Ovary (tissue), 9 donors: ENCODE results near the gene BBX. TPM values are rescaled to one million over a fixed set of nuclear protein-coding genes. Genes with fewer than 3 reads are reported as not detected.

Source experiments
- DNase-seq, 5 donors: peaks; one replicate each; pipeline ENCODE4 v3.0.0-alpha.2; 2019 to 2020
- H3K27ac ChIP-seq, 2 donors: fragments of 200-600 bp; one replicate each; pipeline versions ENCODE4 v1.5.1 to v1.8.0; 2019 to 2022
- H3K27me3 ChIP-seq: fragments of 200-600 bp; one replicate; pipeline ENCODE4 v1.8.0; 2022
- H3K36me3 ChIP-seq: fragments of 200-600 bp; sonication (generic); one replicate; pipeline ENCODE4 v1.5.1; 2019
- H3K4me1 ChIP-seq: one replicate; pipeline ENCODE4 v1.8.1; 2013; ENCODE audit warnings: mild to moderate bottlenecking, moderate library complexity; ENCODE audit not compliant: insufficient read depth
- H3K4me3 ChIP-seq: fragments of 200-600 bp; sonication (generic); one replicate; pipeline ENCODE4 v1.5.1; 2017
- H3K9me3 ChIP-seq, 2 donors: fragments of 200-600 bp in 1 of 2; sonication (generic) in 1 of 2; one replicate each; pipeline versions ENCODE4 v1.5.1 to v1.8.1; 2013 to 2019; ENCODE audit warnings: mild to moderate bottlenecking in 1 of 2, moderate library complexity in 1 of 2
- EP300 ChIP-seq: sonication (generic); formaldehyde crosslinking; IDR thresholded peaks from one replicate; pipeline ENCODE4 v1.6.1; 2017; ENCODE audit warnings: antibody characterized with exemption
- POLR2A ChIP-seq: fragments of 450-650 bp; IDR thresholded peaks from one replicate; pipeline ENCODE4 v1.6.1; 2017; ENCODE audit warnings: antibody characterized with exemption, mild to moderate bottlenecking, moderate library complexity
- WGBS, 3 donors: extraction: QIAGEN DNeasy Blood & Tissue Kit in 1 of 3; methylation state at CpG; one replicate each; pipeline versions ENCODE4 v1.1.5 to v1.1.7; 2013 to 2017; 5-methylcytosine and 5-hydroxymethylcytosine counted together
- intact Hi-C, 4 donors: fragments of 100-400 bp; cut with DNase I; formaldehyde crosslinking; loops; one replicate each; pipeline versions ENCODE4 v1.11.0 to v1.15.1; 2022 to 2023
- polyA plus RNA-seq, 2 donors: library from polyadenylated mRNA; stranded (reverse); fragments of 200-250 nt in 1 of 2; fragments of 350-450 nt in 1 of 2; fragmentation: Illumina TruSeq in 1 of 2; extraction: RNeasy Lipid Tissue Mini Kit (QIAGEN cat#74804) in 1 of 2; gene quantifications; one replicate each; pipeline ENCODE4 v1.2.3, GENCODE V29; 2013 to 2014
- total RNA-seq, 7 donors: library from RNA; depleted of rRNA in 2 of 7; stranded (reverse); fragments of >200 nt in 2 of 7; fragmentation: NEBNext Ultra II Directional in 3 of 7; extraction: Animal tissue kit (Norgen Biotek cat#: 25700) in 3 of 7; gene quantifications; one replicate each; pipeline versions ENCODE4 v1.1.0 to v1.2.4, GENCODE V29; 2016 to 2023
- TF ChIP-seq, protein P1 (sequence below), 3 donors: fragments of 450-650 bp in 2 of 3; fragments of 200-600 bp in 1 of 3; IDR thresholded peaks; one replicate each; pipeline versions ENCODE4 v1.5.1 to v1.8.0; 2016 to 2022; ENCODE audit warnings: antibody characterized with exemption in 3 of 3, mild to moderate bottlenecking in 1 of 3
- donor health status: DM: no; HTN: no; CAD: no; lungs with moderate emphysema.
- donor health status: DM: no; HTN: no; CAD: no.
- donor health status: Bipolar disorder and iron deficiency.
- donor health status: DM: yes; HTN: yes; CAD: no.
- donor health status: DM: no; HTN: no; CAD: no.
- donor health status: DM: yes; HTN: yes; CAD: no.

BBX gene
- total and polyA plus RNA-seq, 9 donors, result 15.8 to 114 (median 86.3) TPM

DNA sequence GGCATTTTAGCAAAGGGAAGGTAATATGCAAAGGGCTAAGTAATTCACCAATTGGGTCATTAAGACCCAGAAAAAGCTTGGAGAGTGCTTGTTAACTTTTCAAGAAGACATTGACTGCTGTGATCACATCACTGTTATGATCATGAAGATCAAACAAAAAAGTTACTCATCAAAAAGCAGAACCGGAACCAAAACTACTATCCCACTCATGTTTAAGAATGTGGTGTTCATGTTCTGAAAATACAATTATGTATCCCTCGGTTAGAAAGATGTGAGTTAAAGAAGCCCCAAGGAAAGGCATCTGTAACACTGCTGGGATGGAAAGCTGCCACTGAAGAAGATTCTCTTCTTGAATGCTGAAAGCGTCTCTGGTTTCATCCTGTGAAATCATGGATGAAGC, 32.6 kb downstream of the BBX start:
- Histone ChIP-seq H3K9me3 (no peaks in the 10 kb centered on the region), H3K36me3 (no peaks in the 10 kb centered on the region), H3K27me3 (no peaks in the 10 kb centered on the region), H3K4me1 (peaks cover 4% of the 10 kb centered on the region), H3K27ac (no peak overlapping the region), H3K4me3 (no peak overlapping the region)
- TF ChIP-seq POLR2A (no peak), EP300 (no peak)
- TF ChIP-seq, protein P1, sequence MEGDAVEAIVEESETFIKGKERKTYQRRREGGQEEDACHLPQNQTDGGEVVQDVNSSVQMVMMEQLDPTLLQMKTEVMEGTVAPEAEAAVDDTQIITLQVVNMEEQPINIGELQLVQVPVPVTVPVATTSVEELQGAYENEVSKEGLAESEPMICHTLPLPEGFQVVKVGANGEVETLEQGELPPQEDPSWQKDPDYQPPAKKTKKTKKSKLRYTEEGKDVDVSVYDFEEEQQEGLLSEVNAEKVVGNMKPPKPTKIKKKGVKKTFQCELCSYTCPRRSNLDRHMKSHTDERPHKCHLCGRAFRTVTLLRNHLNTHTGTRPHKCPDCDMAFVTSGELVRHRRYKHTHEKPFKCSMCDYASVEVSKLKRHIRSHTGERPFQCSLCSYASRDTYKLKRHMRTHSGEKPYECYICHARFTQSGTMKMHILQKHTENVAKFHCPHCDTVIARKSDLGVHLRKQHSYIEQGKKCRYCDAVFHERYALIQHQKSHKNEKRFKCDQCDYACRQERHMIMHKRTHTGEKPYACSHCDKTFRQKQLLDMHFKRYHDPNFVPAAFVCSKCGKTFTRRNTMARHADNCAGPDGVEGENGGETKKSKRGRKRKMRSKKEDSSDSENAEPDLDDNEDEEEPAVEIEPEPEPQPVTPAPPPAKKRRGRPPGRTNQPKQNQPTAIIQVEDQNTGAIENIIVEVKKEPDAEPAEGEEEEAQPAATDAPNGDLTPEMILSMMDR (IDR thresholded peaks at IDR 0.05), result no peak
- intact Hi-C loops, result no loop called here
- no peak for DNase-seq
- 95 to 97% (median 95%) methylated on average over 3 of the region's 3 CpGs for WGBS, 3 donors

DNA sequence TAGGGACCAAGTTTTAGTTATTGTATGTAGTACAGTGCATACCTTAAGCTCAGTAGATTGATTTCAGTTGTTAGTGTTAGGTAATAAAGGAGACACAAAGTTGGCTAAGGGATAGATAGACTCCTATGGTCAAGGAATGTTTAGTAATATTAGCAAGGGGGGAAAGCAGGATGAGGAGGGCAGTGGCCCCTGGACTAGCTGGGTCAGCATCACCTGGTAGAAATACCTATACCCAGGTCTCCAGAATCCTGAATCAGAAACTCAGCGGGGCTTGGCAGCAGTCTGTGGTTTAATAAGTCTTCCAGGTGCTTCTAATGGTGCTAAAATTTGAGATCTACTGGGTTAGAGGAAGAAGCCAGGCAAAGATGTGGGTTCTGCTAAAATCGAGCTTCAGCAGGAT, 35.0 kb downstream of the BBX start:
- TF ChIP-seq EP300, result no peak
- TF ChIP-seq, protein P1 (IDR thresholded peaks at IDR 0.05), result no peak
- TF ChIP-seq POLR2A, result no peak
- 90 to 97% (median 95%) methylated on average over 2 of the region's 2 CpGs for WGBS, 3 donors
- H3K27me3 ChIP-seq, result no peaks in the 10 kb centered on the region

DNA sequence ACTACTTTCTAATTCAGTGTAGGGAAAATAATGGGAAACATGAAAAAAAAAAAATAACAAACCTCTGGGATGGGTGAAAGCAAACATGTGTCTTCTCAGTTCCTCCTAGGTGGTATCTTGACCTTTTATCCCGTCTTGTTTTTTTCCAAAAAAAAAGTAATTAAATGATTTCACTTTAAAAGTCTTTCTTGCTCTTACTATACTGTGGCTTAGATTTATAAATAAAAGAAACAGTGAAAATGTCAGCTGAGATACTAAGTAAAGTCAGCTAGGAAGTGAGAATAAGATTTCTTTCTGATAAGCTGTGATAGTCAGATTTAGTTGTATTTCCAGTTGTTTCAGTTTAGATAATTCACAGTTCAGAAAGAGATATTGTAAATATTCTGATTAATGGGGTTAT, 37.4 kb downstream of the BBX start:
- TF ChIP-seq POLR2A (no peak), EP300 (no peak)
- TF ChIP-seq, protein P1 (IDR thresholded peaks at IDR 0.05), result no peak
- no peaks in the 10 kb centered on the region for H3K9me3 ChIP-seq
- no peak overlapping the region for H3K27ac ChIP-seq
- H3K4me1 ChIP-seq, result peaks cover 7% of the 10 kb centered on the region
- 24 to 51% (median 27%) methylated on average over 1 of the region's 1 CpG for WGBS, 3 donors
- DNase-seq, result no peak
- H3K27me3 ChIP-seq, result no peaks in the 10 kb centered on the region
- no peak overlapping the region for H3K4me3 ChIP-seq
- H3K36me3 ChIP-seq, result no peaks in the 10 kb centered on the region
- intact Hi-C loops, result loop anchor here in 1 of 4 donors (5.0 kb wide), 1 partner anchor 223 kb away; no protein-coding TSS in a partner anchor

More for the DNA sequence above, 35.0 kb downstream of the BBX start:
- H3K9me3 ChIP-seq, result no peaks in the 10 kb centered on the region
- H3K4me3 ChIP-seq, result no peak overlapping the region
- H3K27ac ChIP-seq, result no peak overlapping the region
- no peak for DNase-seq
- peaks cover 4% of the 10 kb centered on the region for H3K4me1 ChIP-seq
- H3K36me3 ChIP-seq, result no peaks in the 10 kb centered on the region
- intact Hi-C loops, result no loop called here

DNA sequence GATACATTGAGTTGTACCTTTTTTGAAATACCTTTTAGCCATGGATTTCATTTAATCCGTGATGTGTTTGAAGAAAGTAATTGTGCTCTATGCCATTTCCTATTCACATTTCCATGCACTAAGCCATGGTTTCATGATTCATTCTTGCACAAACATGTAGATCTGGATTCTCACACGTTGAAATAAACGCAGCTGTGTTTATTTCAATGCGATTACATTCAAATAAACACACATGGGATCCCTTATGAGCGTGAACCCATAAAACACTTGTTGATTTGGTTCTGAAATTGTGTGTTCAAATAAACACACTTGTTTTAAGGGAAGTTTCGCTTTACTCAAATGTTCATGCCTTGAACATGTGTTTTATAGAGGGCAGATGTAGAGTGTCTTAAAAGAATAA, 39.2 kb downstream of the BBX start:
- no peak for DNase-seq
- intact Hi-C loops, result loop anchor here in 1 of 4 donors (5.0 kb wide), 1 partner anchor 225 kb away; no protein-coding TSS in a partner anchor
- H3K36me3 ChIP-seq, result no peaks in the 10 kb centered on the region
- 71 to 86% (median 83%) methylated on average over 6 of the region's 6 CpGs for WGBS, 3 donors
- H3K27ac ChIP-seq, result no peak overlapping the region
- no peak overlapping the region for H3K4me3 ChIP-seq
- H3K4me1 ChIP-seq, result peaks cover 8% of the 10 kb centered on the region
- TF ChIP-seq POLR2A, result no peak
- TF ChIP-seq, protein P1 (IDR thresholded peaks at IDR 0.05), result no peak
- H3K9me3 ChIP-seq, result no peaks in the 10 kb centered on the region
- no peaks in the 10 kb centered on the region for H3K27me3 ChIP-seq
